HG03139 (cell line): ENCODE measurements around the gene GRIP2.
"Not testable (repeated sequence)": the region's sequence is repeated elsewhere in the genome, so short reads cannot be mapped to it uniquely, and the experiment has no call there.

Source experiments
- ATAC-seq: cut with Tn5 transposase; IDR thresholded peaks from one replicate; pipeline ENCODE4 v1.9.1; 2021; ENCODE audit not compliant: unreplicated experiment

GRIP2 gene

DNA sequence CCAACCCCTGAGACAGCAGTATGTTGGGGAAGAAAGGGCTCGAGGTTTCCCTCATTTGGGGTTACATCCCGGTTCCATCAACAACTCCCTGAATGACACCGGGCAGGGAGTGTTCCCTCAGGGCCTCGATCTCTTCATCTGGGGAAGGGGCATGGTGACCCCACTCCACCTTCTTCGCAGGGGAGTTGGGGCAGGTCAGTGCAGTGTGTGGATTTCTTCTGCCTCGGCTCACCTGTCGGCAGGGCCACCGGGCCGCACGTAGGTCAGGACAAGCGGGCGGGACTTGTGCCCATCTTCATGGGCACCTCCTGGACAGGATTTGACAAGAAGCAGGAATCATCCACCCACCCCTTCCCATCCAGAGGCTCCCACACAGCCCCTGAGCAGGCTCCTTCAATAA, 17.4 kb downstream of the GRIP2 start:
- no peak for ATAC-seq

DNA sequence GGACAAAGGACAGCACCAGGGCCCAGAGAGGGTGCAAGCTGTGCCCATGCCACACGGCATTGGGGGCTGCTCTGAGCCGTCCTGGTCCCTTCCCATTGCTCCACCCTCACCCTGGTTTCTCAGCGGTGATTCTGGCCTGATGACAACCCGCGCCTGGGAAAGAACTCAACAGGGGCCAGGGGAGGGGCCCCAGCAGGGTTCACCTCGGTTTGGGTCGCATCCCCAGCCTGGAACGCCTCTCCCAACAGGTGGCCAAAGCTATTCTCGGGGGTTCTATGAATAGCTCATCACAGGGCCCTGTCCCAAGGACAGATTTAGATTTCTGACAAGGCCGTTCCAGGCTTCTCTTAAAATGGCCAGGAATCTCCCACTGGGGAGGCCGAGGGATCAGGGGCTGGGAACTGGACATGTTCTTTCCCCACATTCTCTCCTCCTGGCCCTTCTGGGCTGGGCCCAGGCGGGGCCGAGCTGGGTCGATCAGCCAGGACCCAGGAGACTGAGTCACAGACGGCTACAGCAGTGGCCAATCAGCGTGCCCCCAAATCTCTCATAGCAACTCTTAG, 17.9 kb downstream of the GRIP2 start:
- ATAC-seq = no peak

DNA sequence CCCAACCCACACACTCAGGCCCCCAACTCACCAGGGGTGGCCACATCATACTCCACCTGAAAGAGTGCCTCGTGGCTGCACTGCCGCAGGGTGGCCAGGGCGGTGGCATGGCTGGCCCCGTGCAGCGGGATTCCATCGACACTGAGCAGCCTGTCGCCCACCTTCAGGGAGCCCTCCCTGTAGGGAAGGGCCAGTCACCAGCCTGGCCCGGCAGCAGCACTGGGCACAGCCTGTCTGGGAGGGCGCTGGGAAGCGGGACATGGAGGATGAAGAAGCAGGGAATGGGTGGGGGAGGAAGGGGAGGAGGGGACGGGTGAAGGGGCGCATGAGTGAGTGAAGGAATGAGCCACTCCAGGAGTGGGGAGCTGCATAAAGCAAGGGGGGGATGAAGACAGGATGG, 18.5 kb downstream of the GRIP2 start:
- no peak for ATAC-seq

DNA sequence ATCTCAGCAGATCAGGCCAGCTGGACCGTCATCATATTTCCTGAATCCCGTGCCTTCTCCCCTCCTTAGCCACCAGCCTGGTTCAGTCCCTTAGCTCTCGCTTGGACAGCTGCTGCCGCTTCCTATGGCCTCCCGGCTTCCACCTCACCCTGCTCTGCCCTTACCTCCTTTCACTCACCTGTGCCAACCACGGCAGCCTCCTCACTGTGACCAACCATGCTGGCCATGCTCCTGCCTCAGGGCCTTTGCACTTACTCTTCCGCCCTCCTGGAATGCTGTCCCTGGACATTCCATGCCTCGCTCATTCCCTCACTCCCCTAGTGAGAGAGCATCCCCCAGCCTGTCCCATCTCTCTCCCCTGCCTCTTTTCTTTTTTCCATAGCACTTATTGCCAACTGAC, 19.2 kb downstream of the GRIP2 start:
- no peak for ATAC-seq

DNA sequence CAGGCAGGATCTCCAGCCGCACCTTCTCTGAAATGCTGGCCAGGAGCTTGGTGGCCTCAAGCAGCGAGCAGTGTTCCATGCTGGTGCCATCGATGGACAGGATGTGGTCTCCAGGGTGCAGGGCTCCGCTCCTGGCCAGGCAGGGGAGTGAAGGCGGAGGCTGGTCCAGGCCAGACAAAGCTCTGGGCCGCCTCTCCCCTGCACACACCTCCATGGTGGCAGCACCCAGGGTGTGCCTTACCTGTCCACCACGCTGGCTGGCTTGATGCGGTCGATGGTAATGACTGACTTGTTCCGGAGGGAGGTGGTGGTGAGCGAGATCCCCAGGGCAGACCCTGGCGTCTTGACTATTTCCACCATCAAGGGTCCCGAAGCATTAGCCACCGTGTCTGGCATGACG, 20.0 kb downstream of the GRIP2 start:
- no peak for ATAC-seq

DNA sequence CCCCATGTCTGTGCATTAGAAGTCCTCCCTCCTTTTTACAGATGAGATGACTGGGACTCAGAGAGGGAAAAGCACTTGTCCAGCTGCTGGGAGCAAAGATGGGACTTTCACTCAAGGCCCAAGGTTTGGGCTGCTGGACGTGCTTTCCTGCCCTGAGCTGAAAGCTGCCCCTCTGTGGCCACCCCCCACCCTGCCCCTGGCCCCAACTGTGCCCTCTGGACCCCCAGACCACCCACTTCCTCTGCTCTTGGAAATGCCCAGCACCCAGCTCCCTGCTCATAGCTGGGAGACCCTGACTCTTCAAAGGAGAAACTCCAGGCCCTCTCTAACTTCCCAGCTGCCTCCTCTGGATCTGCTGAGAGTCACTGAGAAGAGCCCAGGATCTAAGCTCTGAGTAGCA, 20.7 kb downstream of the GRIP2 start:
- ATAC-seq = no peak

DNA sequence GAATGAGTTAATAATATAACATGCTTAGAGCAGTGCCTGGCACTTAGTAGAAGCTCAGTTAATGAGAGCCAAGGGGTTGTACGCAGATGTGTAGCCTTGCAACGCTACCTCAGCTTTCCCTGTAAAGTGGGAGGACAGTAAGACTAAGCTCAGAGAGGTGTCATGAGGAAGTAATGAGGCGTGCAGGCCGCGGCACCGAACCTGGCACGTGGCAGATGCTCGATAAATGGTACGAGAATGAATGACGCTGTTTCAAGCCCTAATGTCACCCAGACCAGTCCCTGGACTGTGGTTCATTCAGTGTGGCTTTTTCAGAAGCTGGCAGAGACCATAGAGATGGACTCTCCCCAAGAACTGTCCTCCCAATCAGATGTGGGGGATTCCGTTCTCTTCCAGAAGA, 21.2 kb downstream of the GRIP2 start:
- ATAC-seq = no peak

DNA sequence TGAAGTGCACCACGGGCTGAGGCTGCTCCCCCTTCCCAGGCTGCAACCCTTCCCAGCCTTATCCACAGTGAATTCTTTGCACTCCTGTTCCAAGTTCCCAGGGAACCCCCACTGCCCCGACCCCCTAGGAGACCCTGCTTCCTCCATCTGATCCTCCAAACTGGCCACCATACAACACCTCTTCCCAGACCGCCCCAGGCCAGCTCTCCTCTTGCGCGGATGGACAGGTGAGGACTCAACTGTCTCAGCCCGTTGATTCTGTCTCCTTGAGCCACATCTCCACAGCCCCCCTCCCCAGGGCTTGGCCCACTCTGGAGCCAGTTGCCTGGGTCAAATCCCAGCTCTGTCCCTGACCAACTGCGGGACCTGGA, 21.7 kb downstream of the GRIP2 start:
- ATAC-seq = no peak

DNA sequence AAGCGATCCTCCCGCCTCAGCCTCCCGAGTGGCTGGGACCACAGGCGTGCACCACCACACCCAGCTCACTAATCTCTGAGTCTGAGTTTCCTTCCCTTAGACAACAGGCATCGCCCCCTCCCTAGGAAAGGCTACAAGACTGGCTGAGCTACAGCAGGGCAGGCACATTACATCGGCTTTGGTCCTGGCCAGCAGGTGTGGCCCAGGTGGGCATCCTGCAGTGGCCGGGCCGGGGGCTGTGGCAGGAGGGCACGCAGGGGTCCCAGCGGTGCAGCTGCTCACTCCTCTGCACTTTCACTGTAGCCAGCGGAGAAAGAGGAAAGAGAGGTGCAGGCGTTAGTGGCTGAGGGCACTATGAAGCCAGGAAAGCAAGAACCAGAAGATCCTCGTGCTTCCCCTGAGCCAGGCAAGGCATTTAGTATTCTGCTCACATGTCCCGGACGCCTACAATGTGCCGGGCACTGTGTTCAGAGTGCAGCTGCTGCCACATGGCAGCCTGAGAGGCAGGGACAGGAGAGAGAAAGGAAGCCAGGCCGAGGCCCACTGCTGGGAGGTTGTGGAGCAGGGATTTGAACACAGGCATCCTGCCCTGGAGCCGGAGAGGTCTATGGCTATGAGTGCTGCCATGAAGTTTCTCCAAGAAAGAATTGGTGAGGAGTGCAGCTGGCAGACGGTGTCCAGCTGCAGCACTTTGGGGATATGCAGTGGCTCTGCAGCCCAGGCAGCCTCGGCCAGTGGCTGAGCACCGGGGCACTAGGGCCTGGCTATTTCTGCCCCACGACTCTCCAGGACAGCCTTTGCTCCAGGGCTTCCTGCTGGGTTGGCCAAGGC, 22.3 kb downstream of the GRIP2 start:
- ATAC-seq = no peak

DNA sequence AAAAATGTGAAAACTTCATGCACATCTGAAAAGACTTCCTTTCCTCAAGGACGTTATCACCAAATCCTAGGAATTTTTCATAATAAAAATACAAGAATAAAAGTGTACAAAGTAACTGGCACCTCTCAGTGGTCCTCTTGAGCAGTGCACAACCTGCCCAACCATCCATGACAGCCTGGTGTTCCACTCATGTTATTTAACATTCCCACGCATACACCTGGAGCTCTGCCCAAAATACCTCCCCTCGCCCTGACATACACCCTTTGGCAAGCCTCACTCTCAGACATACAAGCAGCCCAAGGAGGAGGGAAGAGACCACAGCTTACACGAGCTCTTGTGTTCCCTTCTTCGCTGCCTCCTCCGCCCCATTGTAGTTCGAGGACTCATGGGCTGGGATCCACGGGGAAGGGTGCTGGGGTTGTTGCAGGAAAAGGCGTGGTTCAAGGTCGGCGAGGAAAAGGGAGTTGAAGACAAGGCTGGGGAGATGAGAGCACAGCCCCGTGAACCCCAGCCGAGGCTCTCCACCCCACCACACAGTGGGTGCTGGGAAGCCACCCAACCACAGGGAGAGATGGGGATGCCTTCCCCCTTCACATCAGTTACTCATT, 23.3 kb downstream of the GRIP2 start:
- ATAC-seq = no peak

DNA sequence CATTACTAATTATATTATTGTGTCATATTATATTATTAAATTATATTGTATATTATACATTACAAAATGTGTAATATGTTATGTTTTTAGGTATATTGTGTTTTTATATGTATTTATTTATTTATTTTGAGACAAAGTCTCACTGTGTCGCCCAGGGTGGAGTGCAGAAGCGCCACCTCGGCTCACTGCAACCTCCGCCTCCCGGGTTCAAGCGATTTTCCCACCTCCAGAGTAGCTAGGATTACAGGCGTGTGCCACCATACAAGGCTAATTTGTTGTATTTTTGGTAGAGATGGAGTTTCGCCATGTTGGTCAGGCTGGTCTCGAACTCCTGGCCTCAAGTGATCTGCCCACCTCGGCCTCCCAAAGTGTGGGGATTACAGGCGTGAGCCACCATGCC, 24.6 kb downstream of the GRIP2 start:
- not testable (repeated sequence) for ATAC-seq

DNA sequence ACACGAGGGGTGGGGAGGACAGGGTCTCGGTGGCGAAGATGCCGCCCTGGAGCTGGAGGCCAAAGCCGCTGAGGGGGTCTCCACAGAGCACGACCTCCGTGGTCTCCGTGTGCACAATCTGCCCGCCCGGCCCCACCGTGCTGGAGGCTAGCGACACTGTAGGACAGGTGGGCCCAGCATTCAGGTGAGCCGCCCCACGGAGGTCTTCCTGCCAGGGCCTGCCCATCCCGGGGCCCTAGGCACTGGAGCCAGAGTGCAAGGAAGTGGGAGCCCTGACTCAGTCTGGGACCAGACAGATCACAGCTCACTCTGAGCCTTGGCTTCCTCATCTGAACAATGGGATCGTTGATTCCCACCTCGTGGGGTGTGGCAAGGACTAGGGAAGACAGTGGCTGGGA, 25.8 kb downstream of the GRIP2 start:
- no peak for ATAC-seq

DNA sequence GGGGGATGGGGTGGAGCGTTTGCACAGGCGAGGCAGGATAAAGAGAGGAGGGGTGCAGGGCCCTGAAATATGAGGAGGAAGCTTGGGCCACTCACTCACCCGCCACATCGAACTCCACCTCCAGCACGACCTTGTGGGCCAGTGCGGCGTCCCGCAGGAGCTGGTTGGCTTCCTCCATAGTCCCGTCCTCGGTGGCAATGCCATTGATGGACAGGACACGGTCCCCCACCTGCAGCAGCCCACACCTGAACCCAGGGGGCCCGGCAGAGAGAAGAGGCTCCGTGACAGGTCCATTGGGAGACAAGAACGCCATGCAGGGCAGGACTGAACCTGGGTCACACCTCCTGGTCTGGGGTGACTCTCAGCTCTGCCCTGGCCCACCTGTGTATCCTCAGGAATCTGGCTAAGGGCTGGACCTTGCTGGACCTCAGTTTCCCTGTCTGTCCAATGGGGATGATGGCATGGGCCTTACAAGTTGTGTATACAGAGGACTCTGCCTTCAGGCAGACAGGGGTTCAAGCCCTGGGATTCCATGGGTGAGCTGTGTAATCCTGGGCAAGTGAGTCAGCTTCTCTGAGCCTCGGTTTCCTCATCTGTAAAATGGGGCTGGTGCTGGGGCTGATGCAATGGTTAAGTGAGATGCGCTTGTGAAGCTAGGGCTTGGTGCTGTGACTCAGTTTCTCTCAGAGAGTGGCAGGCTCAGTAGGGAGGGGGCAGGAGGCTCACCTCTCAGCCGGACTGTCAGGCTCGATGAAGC, 26.4 kb downstream of the GRIP2 start:
- no peak for ATAC-seq

DNA sequence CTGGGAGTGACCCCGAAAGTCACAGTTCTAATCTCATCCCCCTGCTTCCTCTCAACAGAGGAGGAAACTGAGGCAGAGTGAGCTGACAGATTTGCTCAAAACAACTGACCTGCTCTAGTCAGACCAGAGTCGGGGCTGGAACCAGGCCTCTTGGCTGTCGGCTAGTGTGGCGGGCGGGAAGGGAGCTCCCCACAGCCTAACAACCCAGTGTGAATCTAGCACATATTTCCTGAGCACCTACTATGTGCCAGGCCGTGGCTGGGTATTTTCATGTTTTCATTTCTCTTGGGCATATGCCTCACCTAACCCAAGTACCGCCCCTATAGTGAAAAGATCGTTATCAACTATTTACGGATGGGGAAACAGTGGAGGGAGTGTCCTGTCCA, 27.2 kb downstream of the GRIP2 start:
- ATAC-seq = no peak

DNA sequence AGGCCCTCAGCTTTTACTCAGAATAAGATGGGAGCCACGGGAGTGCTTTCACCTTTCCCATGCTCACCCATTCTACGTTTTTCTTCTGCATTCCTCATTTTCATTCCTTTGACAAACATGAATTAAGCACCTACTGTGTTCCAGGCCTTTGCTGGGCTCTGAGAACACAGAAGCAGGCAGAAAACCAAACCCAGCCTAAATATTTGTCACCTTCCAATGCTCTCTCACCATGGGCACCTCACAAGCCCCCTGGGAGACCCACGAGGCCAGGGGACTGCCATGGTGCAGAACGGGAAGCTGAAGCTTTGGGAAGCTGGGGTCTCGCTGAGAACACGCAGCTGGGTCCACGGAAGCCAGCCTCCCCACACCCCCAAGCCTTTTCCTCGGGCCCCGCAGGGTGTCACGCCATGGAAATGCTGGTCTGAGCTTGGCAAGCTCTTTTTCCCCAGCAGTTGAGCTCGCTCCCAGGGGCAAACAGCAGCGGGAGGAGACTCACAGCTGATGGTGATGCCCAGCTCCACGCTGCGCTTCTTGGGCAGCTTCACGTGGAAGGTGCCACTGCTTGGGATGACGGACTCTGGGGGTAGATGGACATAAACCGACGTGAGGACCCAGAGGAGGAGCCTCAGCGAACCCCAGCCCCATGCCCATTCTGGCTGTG, 27.7 kb downstream of the GRIP2 start:
- no peak for ATAC-seq

DNA sequence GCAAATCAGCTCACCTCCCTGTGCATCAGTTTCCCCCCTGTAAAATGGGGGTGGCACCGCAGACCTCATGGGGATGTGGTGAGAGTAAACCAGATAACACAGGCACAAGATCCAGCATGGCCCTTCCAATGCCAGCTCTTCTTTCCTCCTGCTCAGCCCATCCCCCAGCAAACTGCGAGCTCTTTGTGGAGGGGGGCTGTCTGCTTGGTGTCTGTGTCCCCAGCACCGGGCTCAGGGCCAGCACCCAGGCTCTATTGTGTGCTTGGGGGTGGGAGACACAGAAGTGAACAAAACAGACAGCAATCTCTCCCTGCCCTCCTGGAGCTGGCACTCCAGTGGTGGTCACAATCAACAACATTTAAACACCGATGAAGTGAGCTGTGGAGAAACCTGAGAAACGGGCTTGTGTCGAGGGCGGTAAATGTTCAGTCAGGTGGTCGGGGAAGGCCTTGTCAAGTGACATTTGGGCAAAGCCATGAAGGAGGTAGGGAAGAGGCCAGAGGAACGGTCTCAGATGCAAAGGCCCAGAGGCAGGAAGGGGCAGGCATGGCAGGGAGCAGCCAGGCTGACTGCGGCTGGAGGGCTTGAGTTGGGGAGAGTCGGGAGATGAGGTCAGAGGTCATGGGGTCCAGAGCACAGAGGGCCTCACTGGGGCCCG, 28.4 kb downstream of the GRIP2 start:
- ATAC-seq = no peak

DNA sequence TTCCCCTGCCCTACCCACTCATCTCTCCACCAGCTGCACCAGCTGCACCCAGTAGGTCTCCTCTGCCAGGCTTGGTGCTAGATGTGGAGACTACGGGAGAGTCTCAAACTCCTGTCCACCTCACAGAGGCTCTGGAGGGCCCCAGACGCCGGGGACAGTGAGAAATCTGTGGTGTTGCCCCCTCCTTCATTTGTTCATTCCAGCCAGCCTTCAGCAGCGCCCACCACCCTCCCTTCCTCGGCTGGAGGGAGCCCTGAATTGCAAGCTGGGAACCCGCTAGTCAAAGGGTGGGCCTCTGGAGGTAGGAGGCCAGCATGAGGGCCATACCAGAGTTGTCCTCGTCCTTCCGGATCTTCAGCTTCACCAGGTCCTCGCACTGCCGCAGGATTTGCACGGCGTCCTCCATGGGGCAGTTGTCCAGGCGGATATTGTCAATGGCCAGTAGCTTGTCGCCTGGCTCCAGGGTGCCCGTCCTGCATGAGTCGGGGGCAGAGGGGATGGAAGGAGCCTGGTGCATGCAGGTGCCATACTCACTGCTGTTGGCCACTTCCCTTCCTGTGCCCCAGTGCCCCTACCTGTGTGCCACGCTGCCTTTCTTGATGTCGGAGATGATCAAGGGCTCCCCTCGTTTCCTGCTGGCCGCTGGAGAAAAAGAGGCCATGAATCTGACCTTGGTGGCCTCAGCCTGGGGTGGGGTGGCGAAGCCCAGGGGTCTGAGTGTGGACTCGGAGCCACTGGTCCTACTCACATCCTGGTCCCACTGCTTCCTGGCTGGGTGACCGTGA, 29.1 kb downstream of the GRIP2 start:
- ATAC-seq = no peak

DNA sequence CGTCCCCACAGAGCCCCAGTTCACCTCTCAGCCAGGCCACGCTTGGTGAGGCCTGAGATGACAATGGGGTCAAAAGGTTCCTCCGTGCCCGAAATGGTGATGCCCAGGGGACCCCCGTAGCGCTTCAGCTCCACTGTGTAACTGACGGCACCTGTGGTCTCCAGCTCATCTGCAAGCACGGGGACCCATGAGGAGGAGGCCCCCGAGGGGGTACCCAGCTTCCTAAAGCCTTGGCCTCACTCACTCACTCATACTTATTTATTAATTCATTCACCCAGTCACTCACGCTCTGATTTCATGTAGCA, 30.4 kb downstream of the GRIP2 start:
- no peak for ATAC-seq

DNA sequence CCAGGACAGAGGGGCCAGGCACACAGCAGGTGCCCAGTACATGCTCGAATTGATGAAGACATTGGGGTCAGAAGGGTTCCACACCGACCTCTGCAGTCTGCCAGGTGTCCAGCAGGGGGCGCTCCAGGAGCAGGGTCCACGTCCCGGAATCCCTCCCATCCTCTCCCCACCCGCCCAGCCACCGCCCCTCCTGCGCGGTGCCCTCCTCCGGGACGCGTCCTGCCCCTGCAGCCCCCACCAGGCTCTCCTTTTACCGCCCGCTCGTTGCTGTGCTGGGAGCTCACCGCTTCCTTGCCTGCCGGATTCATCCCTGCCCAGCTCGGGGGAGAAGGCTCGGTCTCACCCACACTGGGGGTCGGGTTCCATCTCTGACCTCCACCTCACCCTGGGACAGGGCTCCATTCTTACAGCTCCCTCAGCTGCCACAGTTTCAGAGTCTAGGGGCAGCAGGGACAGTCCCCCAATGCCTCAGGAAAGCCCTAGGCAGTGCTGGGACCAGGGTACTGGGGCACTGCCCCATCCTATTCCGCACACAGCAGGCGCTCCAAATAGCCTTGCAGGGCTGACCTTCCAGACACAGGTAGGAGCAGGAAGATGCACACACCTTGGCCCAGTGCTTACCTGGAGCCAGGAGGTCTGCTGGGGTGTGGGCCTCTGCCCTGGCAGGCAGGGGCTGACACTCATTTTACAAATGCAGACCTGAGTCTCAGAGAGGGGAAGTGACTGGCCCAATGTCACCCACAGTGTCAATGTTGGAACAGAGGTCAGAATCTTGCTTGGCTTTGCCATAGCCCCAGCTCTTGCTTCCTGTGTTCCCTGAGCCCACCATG, 31.0 kb downstream of the GRIP2 start:
- peak; percentile 48 for ATAC-seq

DNA sequence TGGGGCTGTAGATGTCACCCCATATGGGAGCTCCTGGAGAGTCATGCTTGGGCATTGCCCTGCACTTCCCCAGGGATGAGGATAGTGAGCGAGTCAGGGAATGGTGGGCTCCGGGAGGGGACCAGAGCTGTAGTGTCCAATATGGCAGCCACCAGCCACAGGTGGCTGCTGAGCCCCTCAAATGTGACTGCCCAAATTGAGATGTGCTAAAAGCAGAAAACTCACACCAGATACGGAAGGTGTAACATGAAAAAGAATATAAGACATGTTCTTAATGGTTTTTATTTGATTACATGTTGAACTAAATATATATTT, 31.7 kb downstream of the GRIP2 start:
- no peak for ATAC-seq
